Medulla oblongata (tissue), 1 donor: ENCODE data around the gene SBNO1.
"Not testable (repeated sequence)": the region's sequence is repeated elsewhere in the genome, so short reads cannot be mapped to it uniquely, and the experiment has no call there.

Experiments used
- DNase-seq: peaks from one replicate; pipeline ENCODE4 v3.0.0-alpha.2; 2015; ENCODE audit errors: extremely low spot score

Gene SBNO1

DNA sequence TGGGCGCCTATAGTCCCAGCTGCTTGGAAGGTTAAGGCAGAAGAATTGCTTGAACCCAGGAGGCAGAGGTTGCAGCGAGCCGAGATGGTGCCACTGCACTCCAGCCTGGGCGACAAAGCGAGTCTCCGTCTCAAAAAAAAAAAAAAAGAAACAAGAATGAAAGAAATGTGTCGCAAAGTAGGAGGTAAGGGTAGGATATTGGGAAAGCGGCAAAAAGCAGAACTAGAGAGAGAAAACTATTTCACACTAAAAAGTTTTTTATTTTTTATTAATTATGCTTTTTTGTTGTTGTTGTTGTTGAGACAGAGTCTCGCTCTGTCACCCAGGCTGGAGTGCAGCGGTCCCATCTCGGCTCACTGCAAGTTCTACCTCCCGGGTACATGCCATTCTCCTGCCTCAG, 17.7 kb downstream of the SBNO1 start:
- DNase-seq, result no peak

DNA sequence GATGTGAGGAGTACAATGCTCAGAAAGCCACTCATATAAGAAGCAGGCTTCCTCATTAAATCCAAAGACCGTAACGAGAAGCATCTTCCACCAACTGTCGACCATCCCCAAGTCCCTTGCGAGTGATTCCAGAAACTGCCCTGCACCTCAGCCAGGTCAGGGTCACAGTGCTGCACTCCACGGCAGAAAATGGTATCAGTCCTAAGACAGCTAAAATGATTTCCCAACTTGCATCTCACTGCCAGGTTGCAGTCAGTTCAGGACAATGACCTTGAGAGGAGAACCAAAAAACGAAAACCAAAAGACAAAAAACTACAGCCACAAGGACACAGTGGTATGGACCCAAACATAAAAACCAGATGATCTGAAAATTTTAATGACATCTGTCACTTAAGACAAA, 20.6 kb downstream of the SBNO1 start:
- DNase-seq, result no peak

DNA sequence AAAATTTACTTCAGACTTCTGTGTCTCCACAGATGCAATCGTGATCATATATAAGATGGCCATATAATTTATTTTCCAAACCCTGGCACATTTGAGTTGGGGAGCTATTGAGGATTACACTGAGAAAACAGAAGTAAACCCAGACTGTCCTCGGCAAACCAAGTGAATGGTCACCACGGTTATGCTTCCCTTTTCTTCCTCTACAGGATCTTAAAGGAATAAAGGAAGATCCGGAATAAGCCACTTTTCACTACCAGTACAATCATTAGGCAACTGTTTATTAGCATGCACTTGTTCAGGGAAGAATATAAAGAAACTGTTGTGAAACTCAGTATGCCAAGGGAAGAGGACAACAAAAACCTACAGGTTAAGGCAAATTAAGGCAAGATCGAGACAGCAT, 27.6 kb downstream of the SBNO1 start:
- peak; percentile 9 for DNase-seq

DNA sequence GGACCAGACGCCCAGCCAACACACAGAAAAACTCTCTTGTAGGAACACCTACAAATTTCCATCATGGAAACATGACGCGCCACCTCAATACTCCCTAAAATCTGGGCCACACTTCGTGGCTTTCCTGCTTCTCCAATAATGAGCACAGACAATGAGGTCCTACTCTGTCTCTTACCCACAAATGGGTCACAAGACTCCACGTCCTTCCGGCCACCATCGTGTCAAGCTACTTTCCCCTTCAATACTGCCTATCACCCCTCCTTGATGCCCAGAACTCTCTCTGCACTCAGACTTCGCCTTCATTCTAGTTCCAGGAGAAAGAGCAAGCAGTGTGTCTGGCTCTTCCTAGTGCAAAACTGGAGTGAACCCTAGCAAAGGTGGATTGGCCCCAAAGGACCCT, 28.1 kb downstream of the SBNO1 start:
- DNase-seq, result no peak

DNA sequence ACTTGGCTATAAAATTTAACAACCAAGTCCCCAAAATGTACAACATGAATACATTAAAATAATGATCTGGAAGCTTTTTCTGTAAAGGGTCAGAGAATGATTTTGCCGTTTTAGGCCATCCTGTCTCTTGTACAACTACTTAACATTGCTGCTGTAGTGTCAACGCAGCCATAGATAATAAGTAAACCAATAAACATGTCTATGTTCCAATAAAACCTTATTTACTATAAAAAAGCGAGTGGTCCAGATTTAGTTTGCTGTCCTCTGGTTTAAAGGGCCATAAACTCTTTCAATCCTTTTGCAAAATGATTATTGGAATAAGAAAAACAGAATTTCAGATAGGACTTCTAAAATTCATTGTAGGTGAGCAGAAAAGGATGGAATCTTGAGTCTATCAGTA, 29.2 kb downstream of the SBNO1 start:
- no peak for DNase-seq

DNA sequence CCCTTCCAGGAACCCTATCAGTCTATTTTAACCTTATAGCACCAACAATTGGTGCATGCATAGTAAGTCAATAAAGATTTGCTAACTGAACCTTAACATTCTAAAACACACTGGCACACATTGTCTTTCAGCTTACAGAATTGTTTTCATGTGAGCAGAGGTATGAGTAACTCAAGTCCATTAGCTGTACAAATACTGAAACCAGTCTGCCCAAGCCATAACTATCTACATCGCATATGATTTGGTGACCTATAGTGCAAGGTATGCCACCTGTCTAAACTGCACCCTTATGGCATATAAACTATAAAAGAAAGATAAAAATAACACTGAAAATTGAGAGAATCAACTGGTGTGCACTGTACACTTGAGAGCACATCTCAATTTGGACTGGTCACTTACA, 34.8 kb downstream of the SBNO1 start:
- DNase-seq, result no peak

DNA sequence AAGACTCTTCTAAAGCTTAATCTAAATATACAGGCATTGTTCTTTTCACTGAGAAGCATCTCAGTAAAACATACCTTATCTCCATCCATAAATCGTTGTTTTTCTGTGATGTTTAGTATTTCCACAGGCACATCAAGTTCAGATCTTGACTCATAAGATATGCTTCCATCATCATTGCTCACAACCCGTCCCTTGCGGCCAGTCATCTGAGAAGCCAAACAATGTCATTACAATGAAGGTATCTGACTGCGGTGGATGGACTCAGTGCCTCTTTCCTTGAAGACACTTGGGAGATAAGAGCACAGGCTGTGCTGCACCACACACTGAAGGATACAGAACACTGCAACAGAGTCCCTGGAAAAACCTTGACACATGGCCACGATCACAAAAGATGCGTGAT, 44.8 kb downstream of the SBNO1 start:
- DNase-seq, result no peak

DNA sequence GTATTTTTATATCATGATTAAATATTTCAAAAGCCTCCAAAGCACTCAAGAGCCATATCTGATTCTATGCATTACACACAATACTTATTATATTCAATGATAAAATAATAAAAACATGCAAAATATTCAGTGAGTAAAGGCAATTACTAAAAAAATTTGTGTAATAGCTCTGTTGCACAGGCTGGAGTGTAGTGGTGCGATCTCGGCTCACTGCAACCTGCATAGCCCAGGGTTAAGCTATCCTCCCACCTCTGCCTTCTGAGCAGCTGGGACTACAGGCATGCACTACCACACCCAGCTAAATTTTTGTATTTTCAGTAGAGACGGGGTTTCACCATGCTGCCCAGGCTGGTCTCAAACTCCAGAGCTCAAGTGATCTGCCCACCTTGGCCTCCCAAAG, 45.4 kb downstream of the SBNO1 start:
- DNase-seq, result no peak

DNA sequence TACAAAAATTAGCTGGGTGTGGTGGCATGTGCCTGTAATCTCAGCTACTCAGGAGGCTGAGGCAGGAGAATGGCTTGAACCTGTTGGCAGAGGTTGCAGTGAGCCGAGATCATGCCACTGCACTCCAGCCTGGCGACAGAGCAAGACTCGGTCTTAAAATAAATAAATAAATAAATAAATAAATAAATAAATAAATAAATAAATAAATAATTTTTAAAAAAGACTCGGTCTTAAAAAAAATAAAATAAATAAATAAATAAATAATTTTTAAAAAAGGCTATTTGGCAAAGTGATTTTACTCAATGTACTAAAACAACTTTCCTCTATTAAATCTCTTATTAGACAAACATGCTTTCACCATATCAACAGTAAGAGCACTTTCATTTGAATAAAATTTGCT, 51.6 kb downstream of the SBNO1 start:
- not testable (repeated sequence) for DNase-seq

DNA sequence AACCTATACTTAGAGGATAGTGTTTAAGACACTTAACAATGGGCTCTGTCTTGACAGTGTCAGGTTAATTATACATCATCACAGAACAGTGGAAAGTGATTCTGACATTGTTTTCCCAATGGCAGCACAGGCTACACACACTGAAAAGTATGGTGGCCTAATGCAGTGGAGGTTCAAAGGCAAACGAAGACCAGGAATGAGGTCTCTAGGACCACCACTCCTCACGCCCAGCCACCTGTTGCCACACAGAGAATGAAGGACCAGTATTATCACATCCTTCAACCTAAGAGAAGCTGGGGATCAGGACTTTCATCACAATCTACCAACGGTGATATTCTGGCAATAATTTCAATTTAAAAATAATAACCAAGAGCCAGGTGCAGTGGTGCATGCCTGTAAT, 58.4 kb downstream of the SBNO1 start:
- DNase-seq, result no peak

DNA sequence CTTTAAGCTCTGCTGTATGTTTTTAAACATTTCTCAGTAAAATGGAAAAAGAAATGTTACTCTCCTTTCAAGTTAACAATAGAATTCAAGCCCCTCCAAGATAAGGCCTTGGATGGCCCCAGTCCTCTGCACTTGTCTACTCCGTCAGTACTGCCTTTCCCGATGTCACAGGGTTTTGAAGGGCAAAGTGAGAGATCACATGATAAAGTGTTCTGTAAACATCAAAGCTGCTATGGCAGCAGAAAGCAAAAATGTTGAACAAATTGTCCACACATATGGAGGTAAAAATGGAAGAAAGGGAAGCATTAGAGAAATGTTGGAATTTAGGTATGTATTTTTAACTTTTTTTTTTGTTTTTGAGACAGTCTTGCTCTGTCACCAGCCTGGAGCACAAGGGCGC, 59.5 kb downstream of the SBNO1 start:
- no peak for DNase-seq

DNA sequence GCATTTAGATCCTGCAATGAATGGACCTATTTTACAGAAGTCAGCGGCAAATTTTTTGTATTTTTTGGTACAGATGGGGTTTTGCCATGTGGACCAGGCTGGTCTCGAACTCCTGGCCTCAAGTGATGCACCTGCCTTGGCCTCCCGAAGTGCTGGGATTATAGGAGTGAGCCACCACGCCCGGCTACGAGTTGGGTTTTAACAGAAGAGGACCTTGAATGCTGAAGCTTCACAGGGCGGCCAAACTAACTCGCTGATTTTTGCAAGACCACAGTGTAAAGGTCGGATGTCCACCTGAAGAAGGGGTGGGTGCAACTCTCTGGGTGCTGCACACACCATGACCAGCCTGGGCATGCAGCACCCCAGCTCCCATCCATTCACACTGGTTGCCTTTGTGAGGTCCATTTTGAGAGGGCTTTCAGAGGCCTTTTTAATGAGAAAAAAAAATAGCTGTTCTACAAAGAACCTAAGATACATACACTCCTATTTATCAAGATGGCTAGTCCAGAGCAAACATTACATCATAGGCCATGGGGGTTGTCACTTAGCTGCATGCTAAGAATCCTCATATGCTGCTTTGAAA, 71.4 kb downstream of the SBNO1 start:
- DNase-seq, result no peak

DNA sequence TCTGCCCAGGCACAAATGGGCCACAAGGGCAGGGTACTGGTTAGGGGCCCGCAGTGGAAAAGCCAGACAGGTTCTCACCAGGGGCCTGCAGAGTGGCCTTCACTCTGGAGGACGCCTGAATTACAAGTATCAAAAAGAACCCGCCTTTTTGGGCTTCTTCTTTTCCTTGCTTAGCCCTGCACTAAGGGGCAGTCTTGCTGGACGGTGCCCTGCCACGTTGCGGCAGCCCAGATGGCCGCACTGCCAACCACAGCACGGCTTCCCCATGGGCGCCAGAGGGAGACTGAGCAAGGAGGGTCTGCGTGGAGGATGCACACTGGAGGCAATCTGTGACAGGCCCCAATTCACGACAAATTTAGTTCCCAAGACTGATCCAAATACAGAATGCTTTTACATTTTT, 74.7 kb downstream of the SBNO1 start:
- DNase-seq, result no peak

DNA sequence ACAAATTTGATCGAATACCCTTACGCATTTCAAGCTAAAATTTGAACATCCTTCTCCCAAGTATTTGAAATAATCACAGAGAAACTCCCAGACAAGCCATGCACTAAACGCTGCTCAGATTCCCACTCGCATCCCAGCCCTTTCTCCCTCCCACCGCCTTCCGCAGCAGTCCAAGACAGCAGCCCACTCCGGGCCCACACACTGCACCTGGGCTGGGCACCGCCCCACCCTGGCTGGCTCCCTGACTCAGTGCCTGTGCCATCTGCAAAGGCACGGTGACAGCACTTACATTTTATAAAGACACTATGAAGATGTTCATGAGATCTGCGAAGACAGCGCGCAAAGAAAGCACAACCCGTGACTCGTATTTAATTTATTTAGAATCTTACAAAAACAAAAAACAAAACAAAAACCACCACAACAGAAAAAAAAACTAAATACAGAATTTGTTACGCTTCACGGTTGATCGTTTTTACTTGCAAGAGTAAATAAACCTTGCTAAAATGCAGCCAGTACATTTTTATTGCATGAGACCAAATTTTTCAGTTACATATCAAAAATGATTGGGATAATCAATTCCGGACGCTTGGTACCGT, 75.8 kb downstream of the SBNO1 start:
- DNase-seq, result no peak

DNA sequence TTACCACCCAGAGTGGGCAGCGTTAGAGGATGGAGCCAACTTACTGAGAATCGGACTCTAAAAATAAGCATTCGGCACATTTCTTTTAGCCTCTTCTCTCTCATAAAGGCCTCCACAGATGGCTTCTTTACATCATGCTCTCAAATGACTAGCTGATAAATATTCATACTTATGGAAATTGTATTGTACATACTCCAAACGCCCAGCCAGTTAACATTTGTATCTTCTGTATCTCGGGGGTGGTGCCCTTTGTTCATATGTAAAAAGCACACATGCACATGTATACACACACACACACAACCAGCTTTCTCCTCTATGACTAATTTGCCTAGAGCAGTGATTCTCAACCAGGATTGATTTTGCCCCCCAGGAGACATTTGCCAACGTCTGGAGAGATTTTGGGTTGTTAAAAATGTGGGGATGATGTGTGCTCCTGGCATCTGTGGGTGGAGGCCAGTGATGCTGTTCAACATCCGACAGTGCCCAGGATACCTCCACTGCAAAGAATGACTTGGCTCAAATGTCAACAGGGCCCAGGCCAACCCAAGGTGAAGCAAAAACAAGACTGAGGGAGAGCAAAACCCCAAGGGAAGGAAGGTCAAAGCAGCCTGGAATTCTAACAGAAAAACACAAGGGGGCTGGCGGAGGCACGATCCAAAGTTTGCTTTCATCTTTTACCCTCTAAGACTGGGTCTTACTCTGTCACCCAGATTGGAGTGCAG, 77.8 kb downstream of the SBNO1 start:
- no peak for DNase-seq

DNA sequence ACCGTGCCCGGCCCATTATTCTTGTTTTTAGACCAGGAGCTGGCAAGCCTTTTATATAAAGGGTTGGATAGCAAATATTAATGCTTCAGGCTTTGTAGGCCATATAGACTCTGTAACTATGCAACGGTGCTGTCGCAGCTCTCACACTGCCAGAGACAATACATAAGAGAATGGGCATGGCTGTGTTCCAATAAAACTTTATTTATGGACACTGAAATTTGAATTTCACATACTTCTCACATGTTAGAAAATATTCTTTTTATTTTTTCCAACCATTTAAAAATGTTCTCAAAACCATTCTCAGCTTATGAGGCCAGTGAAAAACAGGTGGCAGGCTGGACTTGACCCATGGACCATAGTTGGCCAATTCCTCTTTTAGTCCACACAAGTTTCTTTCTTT, 80.0 kb downstream of the SBNO1 start:
- no peak for DNase-seq

DNA sequence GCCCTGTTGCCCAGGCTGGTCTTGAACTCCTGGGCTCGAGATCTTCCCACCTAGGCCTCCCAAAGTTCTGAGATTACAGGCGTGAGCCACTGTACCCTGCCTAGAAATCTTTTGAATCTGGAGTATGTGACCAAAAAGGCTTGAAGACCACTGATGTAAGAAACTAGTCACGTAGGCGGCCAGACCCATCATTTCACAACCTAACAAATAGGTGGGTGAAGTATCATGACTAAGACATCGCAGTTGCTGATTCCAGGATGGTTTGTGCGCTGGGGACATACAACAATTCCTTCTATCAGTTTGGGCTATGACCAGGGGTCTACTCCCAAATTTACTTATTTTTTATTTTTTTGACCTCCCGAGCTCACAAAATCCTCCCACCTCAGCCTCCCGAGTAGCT, 81.2 kb downstream of the SBNO1 start:
- DNase-seq, result no peak

DNA sequence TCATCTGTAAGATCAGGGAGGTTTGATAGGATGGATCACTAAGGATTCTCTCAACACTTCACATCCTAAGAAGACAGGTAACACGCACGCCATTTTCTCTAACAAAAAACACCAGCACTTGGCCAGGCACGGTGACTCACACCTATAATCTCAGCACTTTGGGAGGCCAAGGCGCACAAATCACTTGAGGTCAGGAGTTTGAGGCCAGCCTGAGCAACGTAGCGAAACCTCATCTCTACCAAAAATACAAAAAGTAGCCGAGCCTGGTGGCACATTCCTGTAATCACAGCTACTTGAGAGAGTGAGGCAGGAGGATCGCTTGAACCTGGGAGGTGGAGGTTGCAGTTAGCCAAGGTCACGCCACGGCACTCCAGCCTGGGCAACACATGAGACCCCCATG, 82.5 kb downstream of the SBNO1 start:
- no peak for DNase-seq

DNA sequence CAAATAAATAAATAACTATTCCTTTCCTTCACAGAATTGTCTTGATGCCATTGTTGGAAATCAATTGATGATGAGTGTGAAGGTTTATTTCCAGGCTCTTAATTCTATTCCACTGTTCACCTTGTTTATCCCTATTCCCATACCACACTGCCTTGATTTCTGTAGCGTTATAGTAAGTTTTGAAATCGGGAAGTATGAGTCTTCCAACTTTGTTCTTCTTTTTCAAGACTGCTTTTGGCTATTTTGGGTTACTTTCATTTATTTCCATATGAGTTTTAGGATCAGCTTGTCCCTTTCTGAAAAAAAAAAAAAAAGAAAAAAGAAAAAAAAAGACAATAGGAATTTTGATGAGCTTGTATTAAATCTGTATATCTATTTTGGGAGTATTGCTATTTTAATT, 83.7 kb downstream of the SBNO1 start:
- DNase-seq, result no peak

DNA sequence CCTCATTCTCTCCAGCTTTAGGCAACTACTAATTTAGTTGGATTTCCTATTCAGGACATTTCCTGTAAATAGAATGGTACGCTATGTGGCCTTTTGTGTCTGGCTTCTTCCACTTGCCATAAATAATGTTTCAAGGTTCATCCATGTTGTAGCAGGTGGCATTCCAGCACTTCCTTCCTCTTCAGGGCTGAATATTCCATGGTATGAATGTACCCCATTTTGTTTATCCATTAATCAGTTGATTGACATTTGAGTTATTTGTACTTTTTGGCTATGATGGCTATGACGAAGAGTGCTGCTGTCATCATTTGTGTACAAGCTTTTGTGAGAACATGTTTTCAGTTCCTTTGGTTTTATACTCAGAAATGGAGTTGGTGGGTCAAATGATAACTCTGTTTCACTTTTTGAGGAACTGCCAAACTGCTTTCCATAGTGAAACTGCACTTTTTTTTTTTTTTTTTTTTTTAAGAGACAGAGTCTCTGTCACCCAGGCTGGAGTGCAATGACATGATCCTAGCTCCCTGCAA, 86.5 kb downstream of the SBNO1 start:
- peak; percentile 59 for DNase-seq

DNA sequence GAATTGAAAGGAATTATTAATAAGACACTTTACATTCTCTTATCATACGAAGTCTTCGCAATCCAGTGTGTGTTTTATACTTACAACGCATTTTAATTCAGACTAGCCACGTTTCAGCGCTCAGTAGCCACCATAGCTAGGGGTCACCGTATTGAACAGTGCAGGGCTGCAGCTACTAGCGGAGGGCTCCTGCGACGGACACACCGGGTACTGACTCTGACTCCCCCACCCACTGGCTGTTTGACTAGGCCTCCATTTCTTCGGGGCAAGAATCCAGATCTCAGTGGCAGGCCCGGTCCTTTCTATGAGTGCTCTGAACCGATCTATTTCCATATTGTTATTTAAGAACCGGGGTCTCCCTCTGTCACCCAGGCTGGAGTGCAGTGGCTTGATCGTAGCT, 91.5 kb downstream of the SBNO1 start:
- no peak for DNase-seq

DNA sequence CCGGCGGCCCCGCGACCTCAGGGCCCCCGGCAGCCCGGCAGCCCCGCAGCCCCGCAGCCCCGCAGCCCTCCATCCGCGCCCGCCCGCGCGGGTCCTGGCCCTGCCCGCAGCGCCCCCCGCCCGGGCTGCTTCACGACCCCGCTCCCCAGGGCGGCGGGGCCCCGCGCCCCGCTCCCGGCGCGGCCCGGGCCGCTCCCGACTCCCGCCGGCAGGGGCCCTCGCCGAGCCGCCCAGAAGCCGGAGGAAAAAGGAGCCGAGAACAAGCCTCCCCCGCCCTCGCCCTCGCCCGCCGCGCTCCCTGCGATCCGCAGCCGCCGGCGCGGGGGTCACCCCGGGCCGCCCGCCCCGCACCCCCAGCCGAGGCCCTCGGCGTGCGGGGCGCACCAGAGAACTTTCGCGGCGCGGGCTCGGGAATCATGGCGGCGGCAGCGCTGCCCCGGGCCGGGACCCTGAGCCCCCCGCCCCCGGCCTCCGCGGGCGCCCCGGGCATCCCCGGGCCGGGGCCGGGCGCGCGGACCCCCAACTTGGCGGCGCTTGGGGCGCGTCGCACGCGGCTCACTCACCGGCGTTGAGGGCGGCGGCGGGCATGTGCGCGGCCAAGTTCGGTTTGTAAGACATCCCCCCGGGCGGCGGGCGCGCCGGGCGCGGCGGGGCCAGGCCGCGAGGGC, 93.5 kb downstream of the SBNO1 start:
- DNase-seq, result peak; percentile 60
